ENCODE data around the gene COL11A2.
"Not testable (repeated sequence)": the region's sequence is repeated elsewhere in the genome, so short reads cannot be mapped to it uniquely, and the experiment has no call there.

COL11A2 gene

DNA sequence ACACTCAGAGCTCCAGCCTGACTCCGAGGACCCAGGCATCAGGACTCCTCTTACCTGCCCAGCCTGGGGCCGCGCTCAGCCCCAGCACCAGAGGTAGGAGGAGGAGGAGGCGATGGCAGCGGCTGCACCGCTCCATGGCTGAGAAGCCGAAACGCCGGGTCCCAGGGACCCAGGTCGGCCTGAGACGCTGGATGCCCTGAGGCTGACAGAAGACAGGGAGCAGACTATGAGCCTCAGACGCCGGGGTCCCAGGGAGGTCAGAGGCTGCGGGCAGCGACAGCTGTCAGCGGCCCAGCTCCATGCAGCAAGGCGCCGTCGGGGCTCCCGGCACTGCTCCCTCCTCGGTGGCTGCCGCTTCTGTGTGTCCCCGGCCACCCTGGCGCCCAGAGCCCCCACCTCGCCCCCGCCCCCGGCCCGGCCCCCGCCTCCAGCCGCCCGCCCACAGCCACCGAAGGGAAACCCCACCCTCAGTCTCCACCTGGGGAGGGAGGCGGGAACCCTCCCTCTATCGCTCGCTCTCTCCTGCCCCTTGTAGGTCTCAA is at the start of gene COL11A2:
Gene COL11A2 (minus strand): TSS at position 363 of the 542 bp plus-strand sequence. CDS start 227 bp downstream, at position 136.
- peaks cover 15 to 32% (median 28%) of the 10 kb centered on the region in 3 donors for H3K36me3 ChIP-seq
- H3K4me3 ChIP-seq = peak within 1 kb of the TSS; percentile 36 to 49
- no peak for TF ChIP-seq CTCF (IDR thresholded peaks at IDR 0.05)
- H3K27ac ChIP-seq = peak within 1 kb of the TSS; percentile 48 to 54
- intact Hi-C loops (cut with DNase I; ENCODE audit: low total_unique reads) = no loop called here
- peaks cover 0 to 25% (median 18%) of the 10 kb centered on the region in 4 donors for H3K4me1 ChIP-seq
- H3K9me3 ChIP-seq = no peaks in the 10 kb centered on the region
- H3K27me3 ChIP-seq = peaks cover 0 to 31% of the 10 kb centered on the region in 2 donors
- DNase-seq = no peak

DNA sequence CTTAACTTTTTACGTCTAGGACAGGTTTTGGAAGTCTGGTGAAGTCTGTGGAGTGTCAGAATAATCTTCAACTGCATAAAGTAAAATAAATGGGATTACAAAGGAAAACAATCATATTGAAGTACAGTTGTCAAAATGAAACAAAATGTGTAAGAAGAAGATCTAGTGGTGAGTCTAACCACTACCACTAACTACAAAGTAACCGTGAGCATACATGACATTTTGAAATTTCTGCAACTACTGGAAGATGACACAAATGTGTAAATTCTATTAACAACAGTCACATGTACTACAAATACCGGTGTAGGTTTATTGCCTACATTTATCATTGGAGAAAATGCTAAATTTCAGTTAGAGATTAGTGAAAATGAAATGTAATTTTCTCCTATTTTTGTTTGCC is 49.7 kb upstream of the COL11A2 start:
- Histone ChIP-seq H3K27ac (no peak overlapping the region), H3K27me3 (peaks cover 0 to 49% of the 10 kb centered on the region in 2 donors), H3K4me1 (no peaks in the 10 kb centered on the region), H3K9me3 (no peaks in the 10 kb centered on the region), H3K4me3 (no peak overlapping the region), H3K36me3 (no peaks in the 10 kb centered on the region)
- intact Hi-C loops (cut with DNase I; ENCODE audit: low total_unique reads) = no loop called here
- TF ChIP-seq CTCF (IDR thresholded peaks at IDR 0.05) = no peak
- DNase-seq = no peak

GRCh38 chr6:33237741-33238140 is 45.5 kb upstream of the COL11A2 start:
- H3K36me3 ChIP-seq = no peaks in the 10 kb centered on the region
- no peak for TF ChIP-seq CTCF (IDR thresholded peaks at IDR 0.05)
- peaks cover 0 to 54% of the 10 kb centered on the region in 2 donors for H3K27me3 ChIP-seq
- no peaks in the 10 kb centered on the region for H3K9me3 ChIP-seq
- no peak overlapping the region for H3K27ac ChIP-seq
- H3K4me3 ChIP-seq = no peak overlapping the region
- H3K4me1 ChIP-seq = no peaks in the 10 kb centered on the region
- intact Hi-C loops (cut with DNase I; ENCODE audit: low total_unique reads) = no loop called here
- no peak for DNase-seq

GRCh38 chr6:33236852-33237251 is 44.6 kb upstream of the COL11A2 start:
- Histone ChIP-seq H3K9me3 (no peaks in the 10 kb centered on the region), H3K4me1 (no peaks in the 10 kb centered on the region), H3K27me3 (peaks cover 0 to 54% of the 10 kb centered on the region in 2 donors), H3K4me3 (no peak overlapping the region), H3K36me3 (no peaks in the 10 kb centered on the region), H3K27ac (no peak overlapping the region)
- peak in 1 of 2 donors; percentile 31 for DNase-seq
- no peak for TF ChIP-seq CTCF (IDR thresholded peaks at IDR 0.05)
- intact Hi-C loops (cut with DNase I; ENCODE audit: low total_unique reads) = no loop called here

- Histone ChIP-seq H3K27ac (no peak overlapping the region), H3K4me3 (no peak overlapping the region), H3K9me3 (no peaks in the 10 kb centered on the region), H3K36me3 (no peaks in the 10 kb centered on the region), H3K4me1 (no peaks in the 10 kb centered on the region), H3K27me3 (peaks cover 0 to 54% of the 10 kb centered on the region in 2 donors)
- intact Hi-C loops (cut with DNase I; ENCODE audit: low total_unique reads) = no loop called here
- no peak for TF ChIP-seq CTCF (IDR thresholded peaks at IDR 0.05)
- no peak for DNase-seq
Observed at GRCh38 chr6:33236328-33236727, 44.1 kb upstream of the COL11A2 start.

DNA sequence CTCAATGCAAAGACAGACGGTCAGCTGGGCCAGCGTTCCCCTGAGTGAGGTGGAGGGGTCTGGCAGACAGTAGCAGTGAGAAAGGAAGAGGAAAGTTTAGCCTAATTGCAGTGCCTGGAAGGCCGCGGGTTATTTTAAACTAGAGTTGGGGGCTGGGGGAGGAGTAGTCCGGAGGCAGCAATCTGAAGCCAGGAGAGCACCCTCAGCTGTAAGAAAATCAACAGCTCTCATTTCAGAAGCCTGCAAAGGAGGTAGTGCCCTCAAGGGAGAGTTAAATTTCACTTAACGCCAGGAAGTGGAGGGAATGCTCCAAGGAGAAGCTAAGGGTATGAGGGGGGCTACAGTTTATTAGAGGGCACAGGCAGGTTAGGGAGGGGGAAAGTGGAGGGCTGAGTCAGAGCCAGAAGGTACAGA is 43.0 kb upstream of the COL11A2 start:
- Histone ChIP-seq H3K4me3 (no peak overlapping the region), H3K27ac (no peak overlapping the region), H3K36me3 (no peaks in the 10 kb centered on the region), H3K4me1 (no peaks in the 10 kb centered on the region), H3K9me3 (no peaks in the 10 kb centered on the region), H3K27me3 (peaks cover 0 to 52% of the 10 kb centered on the region in 2 donors)
- peak in 1 of 2 donors; percentile 27 for DNase-seq
- TF ChIP-seq CTCF (IDR thresholded peaks at IDR 0.05) = no peak
- intact Hi-C loops (cut with DNase I; ENCODE audit: low total_unique reads) = no loop called here

- H3K4me3 ChIP-seq; H3K9me3 ChIP-seq; H3K4me1 ChIP-seq; H3K27ac ChIP-seq; H3K36me3 ChIP-seq; intact Hi-C loops (cut with DNase I; ENCODE audit: low total_unique reads): not testable (repeated sequence)
- peak in 1 of 2 donors; percentile 12 for DNase-seq
- H3K27me3 ChIP-seq = peaks cover 0 to 35% of the 10 kb centered on the region in 2 donors
Observed at GRCh38 chr6:33226503-33227120, 34.3 kb upstream of the COL11A2 start.

All from tibial artery (tissue), 4 donors.